Mammary epithelial cell (primary cell): ENCODE measurements around the gene FPR2.

Source experiments
- CTCF ChIP-seq, 2 donors: IDR thresholded peaks in 1 of 2; conservative IDR thresholded peaks in 1 of 2; 2 replicates each; pipeline ENCODE4 v1.5.1; 2011 to 2012; ENCODE audit warnings: inconsistent platforms in 2 of 2, low read length in 2 of 2, mild to moderate bottlenecking in 2 of 2, control low read depth in 1 of 2, low read depth in 1 of 2; ENCODE audit not compliant: insufficient read depth in 1 of 2; ENCODE audit errors: extremely low read depth in 1 of 2
- EZH2 ChIP-seq: IDR thresholded peaks from 2 replicates; pipeline ENCODE4 v1.6.1; 2012; ENCODE audit warnings: low read length, inconsistent platforms, borderline replicate concordance

- TF ChIP-seq EZH2 = no peak
- no peak for TF ChIP-seq CTCF (conservative IDR thresholded peaks at IDR 0.05 in 1 of 2, IDR thresholded peaks at IDR 0.05 in 1 of 2; ENCODE audit: extremely low read depth in 1 of 2, insufficient read depth in 1 of 2, low read depth in 1 of 2, low read length in 2 of 2)
These were observed 44.1 kb upstream of the FPR2 start for GRCh38 chr19:51716925-51717324.
